GM08714 (cell line): ENCODE results near the gene SDK1.

Experiments used
- H3K4me3 ChIP-seq: fragments of 200-500 bp; sonication (Bioruptor generic); 2 replicates; pipeline ENCODE4 v1.5.1; 2014; ENCODE audit warnings: mild to moderate bottlenecking, low read length, inconsistent platforms
- ZNF274 ChIP-seq: IDR thresholded peaks from 2 replicates; pipeline ENCODE4 v1.6.1; 2012; ENCODE audit warnings: mild to moderate bottlenecking, low read depth, low read length

SDK1 gene

DNA sequence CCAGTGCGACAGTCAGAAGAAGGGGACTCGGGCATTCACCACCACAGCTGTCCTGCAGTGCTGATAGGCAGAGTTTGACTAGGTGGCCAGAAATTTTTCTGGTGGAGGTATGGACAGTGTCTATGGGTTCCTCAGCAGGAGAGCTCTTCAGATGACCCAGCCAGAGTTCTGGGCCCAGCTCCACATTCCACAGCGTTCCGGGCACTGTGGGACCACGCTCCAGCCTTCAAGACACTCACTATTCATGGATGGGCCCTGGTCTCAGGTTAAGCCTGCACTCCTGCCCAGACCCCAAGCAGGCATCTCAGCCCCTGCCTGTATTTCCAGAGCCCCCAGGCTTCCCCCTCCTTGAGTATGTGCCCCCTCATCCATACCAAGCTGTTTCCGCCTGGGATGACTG lies 884.1 kb downstream of the SDK1 start:
- no peak for TF ChIP-seq ZNF274
- H3K4me3 ChIP-seq, result no peak overlapping the region

- no peak for TF ChIP-seq ZNF274
- no peak overlapping the region for H3K4me3 ChIP-seq
Observed at GRCh38 chr7:4185721-4186512, 884.9 kb downstream of the SDK1 start.

DNA sequence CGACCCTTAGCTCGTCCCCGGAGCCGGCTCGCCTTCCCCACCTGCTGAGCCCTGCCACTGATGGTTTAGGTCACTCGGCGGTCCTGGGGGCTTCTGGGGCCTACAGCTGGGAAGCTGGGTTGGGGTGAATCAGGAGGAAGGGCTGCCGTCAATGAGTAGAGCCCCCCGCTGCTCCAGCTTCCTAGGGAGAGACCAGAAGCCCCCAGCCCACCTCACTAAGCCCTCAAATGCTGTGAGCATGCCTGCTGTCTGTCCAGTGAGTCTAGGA lies 885.4 kb downstream of the SDK1 start:
- TF ChIP-seq ZNF274, result no peak
- H3K4me3 ChIP-seq, result no peak overlapping the region

GRCh38 chr7:4188651-4189050 lies 887.6 kb downstream of the SDK1 start:
- no peak overlapping the region for H3K4me3 ChIP-seq
- no peak for TF ChIP-seq ZNF274

- H3K4me3 ChIP-seq, result no peak overlapping the region
Observed at GRCh38 chr7:4189131-4189570, 888.1 kb downstream of the SDK1 start.

DNA sequence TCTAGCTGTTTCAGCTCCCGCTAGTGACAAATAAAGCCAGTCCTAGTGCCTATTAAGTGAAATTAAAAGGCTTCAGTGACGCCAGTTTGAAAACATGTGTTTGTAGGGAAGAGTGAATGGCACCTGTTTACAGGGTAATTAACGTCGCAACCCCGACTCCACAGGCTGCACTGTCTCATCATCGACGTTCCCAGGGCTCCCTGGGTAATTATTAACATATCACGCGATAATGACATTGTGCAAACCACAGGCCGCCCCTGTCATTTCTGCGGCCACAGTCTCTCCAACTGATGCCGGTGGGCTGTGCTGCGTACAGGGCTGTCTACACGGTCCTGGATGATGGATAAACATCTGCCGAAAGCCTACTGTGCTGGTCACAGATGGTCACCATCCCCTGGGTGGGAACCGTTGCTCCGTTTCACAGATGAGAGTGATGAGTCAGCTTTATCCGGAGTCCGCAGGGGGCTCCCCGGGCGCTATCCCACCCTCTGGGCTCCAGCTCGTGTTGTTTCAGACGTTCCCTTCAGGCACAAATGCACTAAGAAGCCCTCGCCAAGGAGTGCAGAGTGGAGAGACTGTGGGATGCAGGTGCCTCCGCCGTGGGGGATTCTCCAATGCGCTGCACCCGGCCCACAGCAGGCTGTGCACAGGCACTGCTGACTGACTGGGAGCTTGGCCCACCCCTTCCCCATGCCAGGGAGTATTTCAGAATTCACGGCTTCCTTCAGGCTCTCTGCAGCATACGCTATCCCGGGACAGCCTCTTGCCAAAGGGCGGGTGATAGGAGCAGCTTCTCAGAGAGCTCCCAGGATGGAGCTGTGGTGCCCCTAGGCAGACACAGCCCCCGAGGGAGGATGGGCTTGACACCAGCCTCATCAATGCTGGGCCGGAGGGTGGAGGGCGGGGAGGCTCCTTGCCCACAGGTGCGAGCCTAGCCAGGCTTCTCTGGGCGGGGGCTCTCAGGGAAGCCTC lies 889.2 kb downstream of the SDK1 start:
- no peak for TF ChIP-seq ZNF274
- no peak overlapping the region for H3K4me3 ChIP-seq

More at GRCh38 chr7:4189131-4189570, 888.1 kb downstream of the SDK1 start:
- no peak for TF ChIP-seq ZNF274

DNA sequence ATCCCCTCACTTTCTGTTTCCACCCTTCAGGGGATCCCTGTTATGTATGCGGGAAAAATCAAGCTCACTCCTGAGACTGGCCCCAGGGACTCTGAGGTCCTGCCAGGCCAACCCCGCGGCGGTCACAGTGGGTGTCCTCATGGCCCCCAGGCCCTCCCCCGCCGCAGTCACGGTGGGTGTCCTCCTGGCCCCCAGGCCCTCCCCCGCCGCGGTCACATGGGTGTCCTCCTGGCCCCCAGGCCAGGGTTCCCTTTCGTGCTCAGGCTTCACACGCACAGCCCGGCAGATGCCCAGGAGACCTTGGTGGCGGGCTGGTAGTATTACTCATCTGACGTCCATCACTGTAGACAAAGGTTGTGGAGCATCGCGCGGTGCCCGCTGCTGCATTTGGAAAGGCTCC lies 890.0 kb downstream of the SDK1 start:
- TF ChIP-seq ZNF274, result no peak
- no peak overlapping the region for H3K4me3 ChIP-seq

DNA sequence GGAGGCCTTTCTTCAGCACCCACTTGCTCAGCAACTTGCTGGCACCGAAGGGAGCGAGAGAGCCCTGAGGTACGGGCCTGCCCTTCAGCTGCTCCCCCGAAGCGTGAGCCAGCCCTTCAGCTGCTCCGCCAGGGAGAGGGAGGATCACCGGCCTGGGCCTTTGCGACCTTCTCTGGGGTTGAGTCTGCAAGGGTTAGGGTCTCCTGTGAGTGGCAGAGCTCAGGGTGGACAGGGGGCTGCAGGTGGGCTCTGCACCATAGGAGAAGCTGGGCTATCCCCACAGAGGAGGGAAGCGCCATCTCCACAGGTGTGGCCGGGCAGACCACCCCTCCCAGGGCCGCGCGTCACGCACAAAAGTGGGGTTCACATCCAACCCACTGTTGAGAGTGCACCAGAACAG lies 890.5 kb downstream of the SDK1 start:
- TF ChIP-seq ZNF274, result no peak
- no peak overlapping the region for H3K4me3 ChIP-seq

DNA sequence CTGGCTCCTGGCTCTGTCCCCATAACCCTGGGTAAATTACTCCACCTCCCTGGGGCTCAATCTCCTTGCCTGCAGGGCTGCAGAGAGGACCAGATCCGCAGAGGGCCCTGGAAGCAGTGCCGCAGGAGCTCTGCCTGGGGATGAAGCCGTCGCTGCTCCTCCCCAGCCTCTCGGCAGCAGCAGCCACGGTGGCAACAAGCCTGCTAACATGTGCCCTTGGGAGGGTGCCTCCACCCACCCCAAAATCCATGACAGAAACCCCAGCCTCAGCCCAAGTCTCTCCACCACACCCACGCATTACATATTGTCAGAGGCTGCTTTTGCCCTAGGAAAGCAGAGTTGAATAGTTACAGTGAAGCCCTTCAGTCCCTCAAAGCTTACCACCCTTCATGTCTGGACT lies 894.6 kb downstream of the SDK1 start:
- TF ChIP-seq ZNF274, result no peak
- H3K4me3 ChIP-seq, result no peak overlapping the region

- no peak for TF ChIP-seq ZNF274
- no peak overlapping the region for H3K4me3 ChIP-seq
Observed at GRCh38 chr7:4196121-4196819, 895.2 kb downstream of the SDK1 start.

DNA sequence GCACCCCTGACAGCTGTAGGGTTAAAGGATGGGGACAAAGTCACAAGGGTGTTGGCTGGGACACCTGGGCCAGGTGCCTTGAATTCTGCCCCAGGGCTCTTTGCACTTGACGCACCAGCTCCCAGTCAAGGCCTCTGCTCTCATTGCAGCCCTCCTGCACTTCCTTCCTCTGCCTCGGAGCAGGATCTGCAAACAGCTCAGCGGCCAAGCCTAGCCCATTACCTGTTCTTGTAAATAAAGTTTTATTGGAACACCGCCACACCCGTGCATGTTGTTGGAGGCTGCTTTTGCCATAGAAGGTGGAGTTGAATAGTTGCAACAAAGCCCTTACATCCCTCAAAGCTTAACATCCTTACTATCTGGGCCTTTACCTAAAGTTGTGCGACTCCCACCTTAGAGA lies 897.2 kb downstream of the SDK1 start:
- no peak overlapping the region for H3K4me3 ChIP-seq
- no peak for TF ChIP-seq ZNF274

DNA sequence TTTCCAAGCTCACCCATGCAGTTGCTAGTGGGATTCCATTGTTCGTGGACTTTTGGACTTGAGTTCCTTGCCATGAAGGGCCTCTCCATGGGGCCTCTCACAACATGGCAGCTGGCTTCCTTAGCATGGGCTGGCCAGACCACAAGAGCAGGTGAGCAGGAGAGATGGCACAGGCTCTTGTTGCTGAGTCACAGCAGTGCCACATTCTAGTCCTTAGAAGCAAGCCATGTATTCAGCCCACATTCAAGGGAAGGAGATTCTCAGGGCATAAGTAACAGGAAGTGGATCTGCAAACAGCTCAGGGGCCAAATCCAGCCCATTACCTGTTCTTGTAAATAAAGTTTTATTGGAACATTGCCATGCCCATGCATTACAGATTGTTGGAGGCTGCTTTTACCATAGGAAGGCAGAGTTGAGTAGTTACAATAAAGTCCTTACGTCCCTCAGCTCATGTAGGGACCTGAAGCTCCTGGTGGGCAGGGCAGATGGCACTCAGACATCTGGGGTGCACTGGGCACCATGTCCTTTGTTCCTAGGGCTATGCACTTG lies 899.6 kb downstream of the SDK1 start:
- TF ChIP-seq ZNF274, result no peak
- no peak overlapping the region for H3K4me3 ChIP-seq

- H3K4me3 ChIP-seq, result no peak overlapping the region
- no peak for TF ChIP-seq ZNF274
Observed at GRCh38 chr7:4201566-4201965, 900.5 kb downstream of the SDK1 start.

DNA sequence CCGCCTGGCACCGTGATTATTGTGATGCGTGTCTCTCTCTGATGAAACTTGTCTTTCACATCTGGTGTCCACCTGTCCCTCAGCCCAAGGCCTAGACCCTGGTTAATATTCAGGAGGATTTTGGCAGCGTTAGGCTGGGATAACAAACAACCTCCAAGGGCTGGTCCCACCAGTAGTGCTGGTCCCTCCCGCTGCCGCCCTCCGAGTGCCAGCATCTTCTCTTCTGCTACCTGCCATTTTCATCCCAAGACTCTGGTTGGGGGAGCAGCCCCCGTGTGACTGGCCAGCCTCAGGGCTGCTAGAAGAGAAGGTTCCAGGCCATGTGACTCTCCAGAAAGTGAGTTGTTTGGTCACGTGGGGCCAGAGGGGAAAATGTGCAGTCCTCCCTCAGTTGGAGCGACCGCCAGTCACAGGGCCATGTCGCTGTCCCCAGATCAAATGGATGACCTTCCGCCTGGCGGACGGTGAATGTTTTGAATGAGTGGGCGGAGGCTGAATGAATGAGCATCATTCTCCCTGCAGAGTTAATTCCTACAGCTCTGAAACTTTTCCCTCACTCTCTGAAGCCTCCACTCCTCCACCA lies 901.2 kb downstream of the SDK1 start:
- TF ChIP-seq ZNF274, result no peak
- H3K4me3 ChIP-seq, result no peak overlapping the region

GRCh38 chr7:4202954-4203353 lies 901.9 kb downstream of the SDK1 start:
- no peak overlapping the region for H3K4me3 ChIP-seq
- TF ChIP-seq ZNF274, result no peak
